NOMO-1 treated with dmso at 0.1 percent for 144 hours (cell line): Measurements from ENCODE around the gene KLHL42.

Experiments
- DNase-seq: peaks from one replicate; lab custom pipeline; 2025; ENCODE audit not compliant: unreplicated experiment; lab: John Stamatoyannopoulos, UW

KLHL42 gene

GRCh38 chr12:27852117-27852516 lies 72.1 kb downstream of the KLHL42 start:
- DNase-seq, result no peak
